Natural killer cell (primary cell): Measurements from ENCODE around the gene SOX9. TPM values are rescaled to one million over a fixed set of nuclear protein-coding genes. Genes with fewer than 3 reads are reported as not detected.
A peak's percentile ranks its signal among the peaks of the same experiment; 100 is the strongest.

Experiments used
- ATAC-seq, 3 donors: fragments of 150-1000 bp in 2 of 3; fragments of 200-7000 bp in 1 of 3; cut with Tn5 transposase; 1 replicate in 1 of 3; 2 replicates in 2 of 3; pipeline ENCODE4 v1.10.0; 2021; ENCODE audit warnings: mild to moderate bottlenecking in 2 of 3, moderate library complexity in 2 of 3
- DNase-seq, 2 donors: peaks; one replicate each; pipeline versions ENCODE4 v3.0.0 to v3.0.0-alpha.2; 2013 to 2021; ENCODE audit warnings: mixed read lengths in 1 of 2
- H3K27ac ChIP-seq: one replicate; pipeline ENCODE4 v1.5.1; 2013; ENCODE audit warnings: mild to moderate bottlenecking, low read length
- H3K27me3 ChIP-seq: one replicate; pipeline ENCODE4 v1.6.1; 2013; ENCODE audit warnings: low read length; ENCODE audit not compliant: control insufficient read depth, insufficient read depth
- H3K36me3 ChIP-seq: one replicate; pipeline ENCODE4 v1.6.1; 2013; ENCODE audit warnings: low read length; ENCODE audit not compliant: control insufficient read depth, insufficient read depth
- H3K4me1 ChIP-seq: one replicate; pipeline ENCODE4 v1.6.1; 2013; ENCODE audit warnings: low read length; ENCODE audit not compliant: control insufficient read depth, insufficient read depth
- H3K4me3 ChIP-seq: one replicate; pipeline ENCODE4 v1.5.1; 2013; ENCODE audit warnings: low read length
- H3K9me3 ChIP-seq: one replicate; pipeline ENCODE4 v1.6.1; 2013; ENCODE audit warnings: low read length; ENCODE audit not compliant: control insufficient read depth, insufficient read depth
- H3K27ac Mint-ChIP-seq, 2 donors: one replicate each; pipeline ENCODE4 v1.8.0; 2022; ENCODE audit warnings: mild to moderate bottlenecking in 2 of 2, mixed read lengths in 2 of 2, moderate library complexity in 1 of 2
- H3K27me3 Mint-ChIP-seq, 2 donors: one replicate each; pipeline ENCODE4 v1.8.0; 2022; ENCODE audit warnings: low read depth in 2 of 2, mixed read lengths in 2 of 2
- H3K36me3 Mint-ChIP-seq: one replicate; pipeline ENCODE4 v1.8.0; 2022; ENCODE audit warnings: mixed read lengths
- H3K4me1 Mint-ChIP-seq, 2 donors: one replicate each; pipeline ENCODE4 v1.8.0; 2022; ENCODE audit warnings: mixed read lengths in 2 of 2
- H3K4me3 Mint-ChIP-seq: one replicate; pipeline ENCODE4 v1.8.0; 2022; ENCODE audit warnings: mild to moderate bottlenecking, moderate library complexity, mixed read lengths
- H3K9me3 Mint-ChIP-seq, 2 donors: one replicate each; pipeline ENCODE4 v1.8.0; 2022; ENCODE audit warnings: mixed read lengths in 2 of 2
- CTCF ChIP-seq: fragments of 200-600 bp; IDR thresholded peaks from one replicate; pipeline ENCODE4 v1.8.0; 2022; ENCODE audit warnings: antibody characterized with exemption
- WGBS: methylation state at CpG from one replicate; pipeline ENCODE4 v1.1.7; 2013; ENCODE audit warnings: missing lambda C conversion rate; ENCODE audit not compliant: insufficient coverage; 5-methylcytosine and 5-hydroxymethylcytosine counted together
- intact Hi-C: fragments of 100-400 bp; cut with micrococcal nuclease; formaldehyde crosslinking; loops from one replicate; pipeline ENCODE4 v1.14.2; 2022
- total RNA-seq, 4 donors: library from RNA; stranded (reverse); fragments of 120-200 nt in 1 of 4; gene quantifications; one replicate each; pipeline versions ENCODE4 v1.2.3 to v1.2.4, GENCODE V29; 2013 to 2022

SOX9 gene
- total RNA-seq, 3 donors from 2014 or later (not counting 1 experiment from before 2014, with no cell fraction given), result not detected

GRCh38 chr17:72117535-72118334 lies 3.1 kb upstream of the SOX9 start:
- Mint-ChIP-seq H3K27me3 (peaks cover 54 to 57% of the 10 kb centered on the region in 2 donors), H3K9me3 (peaks cover 0 to 2% of the 10 kb centered on the region in 2 donors), H3K27ac (no peak overlapping the region), H3K4me1 (no peaks in the 10 kb centered on the region), H3K4me3 (no peak overlapping the region), H3K36me3 (peaks cover 5% of the 10 kb centered on the region)
- no peaks in the 10 kb centered on the region for H3K36me3 ChIP-seq
- intact Hi-C loops, result no loop called here
- ATAC-seq (no peak), DNase-seq (no peak)
- 8% methylated on average over 43 of the region's 51 CpGs for WGBS
- peaks cover 36% of the 10 kb centered on the region for H3K27me3 ChIP-seq
- H3K27ac ChIP-seq, result no peak overlapping the region
- H3K4me1 ChIP-seq, result peaks cover 3% of the 10 kb centered on the region
- H3K9me3 ChIP-seq, result no peaks in the 10 kb centered on the region
- H3K4me3 ChIP-seq, result no peak overlapping the region
- TF ChIP-seq CTCF, result no peak

DNA sequence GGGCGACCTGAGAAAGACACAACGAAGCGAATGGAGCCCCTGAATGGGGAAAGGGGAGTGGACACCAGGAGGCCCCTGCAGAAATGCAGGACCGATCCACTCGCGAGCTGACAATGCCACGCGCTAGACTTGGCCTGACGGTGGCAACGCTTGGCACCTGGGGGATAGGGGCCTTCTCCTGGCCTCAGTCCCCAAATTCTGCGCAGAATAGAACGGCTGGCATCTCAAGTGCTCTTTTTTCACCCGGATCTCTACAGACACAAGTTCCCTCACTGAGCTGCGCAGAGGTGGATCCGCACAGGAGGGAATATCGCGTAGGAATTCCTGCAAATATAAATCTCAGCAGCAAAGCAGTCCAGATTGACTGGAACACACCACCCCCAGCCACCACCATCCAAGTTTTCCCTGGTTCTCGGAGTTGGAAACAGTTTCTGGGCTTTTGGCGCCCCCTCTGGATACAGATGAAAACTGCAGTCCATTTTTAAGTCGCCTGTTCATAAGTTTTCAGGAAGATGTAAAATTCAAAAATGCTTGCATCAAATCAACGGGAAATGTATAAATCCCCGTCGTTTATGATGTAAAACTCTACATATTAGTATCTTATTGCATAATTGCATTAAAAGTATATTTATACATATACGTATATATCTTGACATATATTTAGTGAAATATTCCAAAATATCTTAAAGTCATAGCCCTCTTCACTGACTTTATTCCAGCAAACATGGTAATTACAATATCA lies 2.3 kb upstream of the SOX9 start:
- no peaks in the 10 kb centered on the region for H3K36me3 ChIP-seq
- WGBS, result 11% methylated on average over 20 of the region's 24 CpGs
- intact Hi-C loops, result no loop called here

DNA sequence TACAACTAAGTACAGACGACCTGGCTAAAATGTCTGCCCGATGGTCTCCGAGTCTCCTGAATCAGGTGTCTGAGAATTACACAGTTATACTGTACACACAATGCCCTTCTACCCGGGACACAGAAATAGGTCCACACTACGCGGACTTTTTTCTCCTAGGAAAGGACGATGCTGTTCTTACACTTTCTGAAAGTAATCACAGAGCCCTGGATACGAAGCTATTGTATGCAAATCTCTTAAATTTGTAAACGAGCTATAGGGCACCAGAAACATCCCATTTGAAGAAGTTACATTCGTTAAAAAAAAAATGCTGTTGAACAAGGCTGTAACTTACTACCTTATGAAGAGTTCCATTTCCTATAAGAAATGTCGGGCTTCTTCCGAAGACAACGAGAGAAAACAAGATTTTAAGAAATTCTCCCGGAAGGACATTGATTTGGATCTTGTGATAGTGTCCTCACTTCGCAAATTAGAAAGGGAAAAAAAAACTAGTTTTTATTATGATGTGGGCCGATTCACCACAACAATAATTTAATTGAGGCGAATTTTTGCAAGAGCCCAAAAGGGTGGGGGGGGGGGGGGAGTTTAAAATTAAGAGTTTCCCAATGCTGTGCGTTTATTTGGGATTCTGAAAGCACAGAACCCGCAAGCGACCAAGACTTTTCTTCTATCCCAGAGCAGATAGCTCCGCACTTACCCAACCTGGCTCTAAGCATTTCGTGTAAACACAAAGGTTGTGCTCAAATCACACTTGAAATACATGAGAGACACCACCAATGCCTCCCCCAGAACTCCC lies 1.5 kb upstream of the SOX9 start:
- no peak for TF ChIP-seq CTCF
- H3K4me1 Mint-ChIP-seq, result peaks cover 0 to 5% of the 10 kb centered on the region in 2 donors
- H3K4me3 ChIP-seq, result no peak overlapping the region
- no peaks in the 10 kb centered on the region for H3K9me3 Mint-ChIP-seq
- peaks cover 8% of the 10 kb centered on the region for H3K36me3 Mint-ChIP-seq
- peaks cover 44% of the 10 kb centered on the region for H3K27me3 ChIP-seq
- no peaks in the 10 kb centered on the region for H3K36me3 ChIP-seq
- no peak overlapping the region for H3K27ac ChIP-seq
- ATAC-seq (no peak), DNase-seq (no peak)
- peaks cover 3% of the 10 kb centered on the region for H3K4me1 ChIP-seq
- no peaks in the 10 kb centered on the region for H3K9me3 ChIP-seq
- peaks cover 60 to 61% of the 10 kb centered on the region in 2 donors for H3K27me3 Mint-ChIP-seq
- 14% methylated on average over 21 of the region's 22 CpGs for WGBS
- H3K27ac Mint-ChIP-seq, result no peak overlapping the region
- intact Hi-C loops, result no loop called here
- no peak overlapping the region for H3K4me3 Mint-ChIP-seq

More for the DNA sequence above, 2.3 kb upstream of the SOX9 start:
- Histone ChIP-seq H3K27ac (no peak overlapping the region), H3K9me3 (no peaks in the 10 kb centered on the region), H3K27me3 (peaks cover 43% of the 10 kb centered on the region), H3K4me3 (no peak overlapping the region), H3K4me1 (peaks cover 3% of the 10 kb centered on the region)
- Mint-ChIP-seq H3K4me1 (peaks cover 0 to 5% of the 10 kb centered on the region in 2 donors), H3K27me3 (peaks cover 60 to 63% of the 10 kb centered on the region in 2 donors), H3K4me3 (no peak overlapping the region), H3K27ac (no peak overlapping the region), H3K36me3 (peaks cover 5% of the 10 kb centered on the region), H3K9me3 (peaks cover 0 to 2% of the 10 kb centered on the region in 2 donors)
- ATAC-seq, result no peak
- TF ChIP-seq CTCF, result peak; percentile 13
- DNase-seq, result peak in 1 of 2 donors; percentile 37
